Kidney epithelial cell (primary cell): ENCODE data around the gene XRRA1. TPM values are rescaled to one million over a fixed set of nuclear protein-coding genes. Genes with fewer than 3 reads are reported as not detected.

ENCODE experiments used
- DNase-seq: peaks from one replicate; pipeline ENCODE4 v3.0.0-alpha.2; 2010; ENCODE audit warnings: low read depth
- H3K27me3 ChIP-seq: 2 replicates; pipeline ENCODE4 v1.6.0; 2011; ENCODE audit warnings: low read length; ENCODE audit not compliant: control insufficient read depth, insufficient read depth
- H3K36me3 ChIP-seq: 2 replicates; pipeline ENCODE4 v1.5.1; 2011; ENCODE audit warnings: low read length; ENCODE audit not compliant: control insufficient read depth, insufficient read depth
- H3K4me3 ChIP-seq: 2 replicates; pipeline ENCODE4 v1.5.1; 2011; ENCODE audit warnings: low read depth, mild to moderate bottlenecking, control low read depth, low read length
- total RNA-seq: library from RNA; depleted of rRNA; stranded (reverse); fragments of >200 nt; gene quantifications from 2 replicates; pipeline ENCODE4 v1.2.3, GENCODE V29; 2015
- TF ChIP-seq, protein P1 (sequence below): IDR thresholded peaks from 2 replicates; pipeline ENCODE4 v1.5.1; 2011; ENCODE audit warnings: mild to moderate bottlenecking, moderate library complexity, low read length, control low read depth, inconsistent platforms; ENCODE audit not compliant: insufficient read depth, poor library complexity, severe bottlenecking

Gene XRRA1
- total RNA-seq, 1 donor from 2014 or later: 3.2 TPM

DNA sequence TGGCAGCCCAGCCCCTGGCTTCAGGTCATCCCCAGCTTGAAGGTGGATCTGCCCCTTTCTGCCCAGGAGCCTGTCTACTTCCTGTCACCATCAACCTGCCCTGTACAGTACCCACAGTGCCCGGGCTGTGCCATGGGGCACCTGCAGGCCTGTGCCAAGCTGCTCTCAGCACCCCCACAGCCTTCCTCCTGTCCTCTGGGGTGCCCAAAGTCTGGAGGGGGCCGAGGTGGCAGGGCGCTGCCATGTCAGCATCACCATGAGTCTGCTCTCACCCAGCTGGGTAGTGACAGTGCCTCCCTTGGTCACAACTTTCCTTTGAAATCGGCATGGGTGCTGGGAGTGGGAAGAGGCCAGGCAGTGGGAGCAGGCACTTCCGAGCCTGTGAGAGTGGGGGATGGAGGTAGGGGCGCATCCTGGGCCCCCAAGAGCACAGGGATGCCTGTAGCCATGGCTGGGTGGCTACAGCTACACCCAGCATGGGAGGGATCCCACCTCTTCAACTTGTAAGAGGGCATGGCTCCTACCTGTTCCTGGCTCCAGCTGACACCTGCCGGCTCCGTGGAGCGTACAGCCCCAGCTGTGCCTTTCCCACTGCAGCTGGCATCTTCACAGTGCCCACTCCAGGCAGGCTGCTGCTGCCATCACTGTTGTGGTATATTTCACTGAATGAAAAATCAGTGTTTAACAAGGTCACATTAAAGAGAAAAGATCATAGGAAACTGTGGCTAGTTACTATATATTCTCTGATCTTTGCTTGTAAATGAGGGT is 157.4 kb downstream of the XRRA1 start:
- DNase-seq: no peak
- Histone ChIP-seq H3K4me3 (no peak overlapping the region), H3K36me3 (peaks cover 5% of the 10 kb centered on the region), H3K27me3 (no peaks in the 10 kb centered on the region)
- TF ChIP-seq, protein P1, sequence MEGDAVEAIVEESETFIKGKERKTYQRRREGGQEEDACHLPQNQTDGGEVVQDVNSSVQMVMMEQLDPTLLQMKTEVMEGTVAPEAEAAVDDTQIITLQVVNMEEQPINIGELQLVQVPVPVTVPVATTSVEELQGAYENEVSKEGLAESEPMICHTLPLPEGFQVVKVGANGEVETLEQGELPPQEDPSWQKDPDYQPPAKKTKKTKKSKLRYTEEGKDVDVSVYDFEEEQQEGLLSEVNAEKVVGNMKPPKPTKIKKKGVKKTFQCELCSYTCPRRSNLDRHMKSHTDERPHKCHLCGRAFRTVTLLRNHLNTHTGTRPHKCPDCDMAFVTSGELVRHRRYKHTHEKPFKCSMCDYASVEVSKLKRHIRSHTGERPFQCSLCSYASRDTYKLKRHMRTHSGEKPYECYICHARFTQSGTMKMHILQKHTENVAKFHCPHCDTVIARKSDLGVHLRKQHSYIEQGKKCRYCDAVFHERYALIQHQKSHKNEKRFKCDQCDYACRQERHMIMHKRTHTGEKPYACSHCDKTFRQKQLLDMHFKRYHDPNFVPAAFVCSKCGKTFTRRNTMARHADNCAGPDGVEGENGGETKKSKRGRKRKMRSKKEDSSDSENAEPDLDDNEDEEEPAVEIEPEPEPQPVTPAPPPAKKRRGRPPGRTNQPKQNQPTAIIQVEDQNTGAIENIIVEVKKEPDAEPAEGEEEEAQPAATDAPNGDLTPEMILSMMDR: no peak

Other genes with a start within 250 kb of the XRRA1 start
- gene CHRDL2, start 217.7 kb downstream of the XRRA1 start, total RNA-seq: not detected in 2 replicates
- 16.3 and 17.9 TPM in 2 replicates for gene RNF169, start 200.2 kb downstream of the XRRA1 start, total RNA-seq
- 38.1 and 61.8 TPM in 2 replicates for gene SPCS2, start 175 bp upstream of the XRRA1 start, total RNA-seq
- gene NEU3, start 39.8 kb upstream of the XRRA1 start, total RNA-seq: 7.9 and 8.4 TPM in 2 replicates
- not detected in 2 replicates for gene OR2AT4, start 147.8 kb upstream of the XRRA1 start, total RNA-seq
- 0.21 and 1.7 TPM in 2 replicates for gene SLCO2B1, start 202.0 kb upstream of the XRRA1 start, total RNA-seq